Ectodermal cell (in vitro differentiated cells): ENCODE results near the gene LRRC52.

ENCODE experiments used
- H3K27ac ChIP-seq: 2 replicates; pipeline ENCODE4 v1.7.0; 2013; ENCODE audit warnings: mild to moderate bottlenecking, low read depth, low read length; ENCODE audit not compliant: insufficient read depth, poor library complexity, severe bottlenecking
- H3K27me3 ChIP-seq: 2 replicates; pipeline ENCODE4 v1.7.0; 2013; ENCODE audit warnings: mild to moderate bottlenecking, low read length; ENCODE audit not compliant: insufficient read depth, control insufficient read depth, poor library complexity, severe bottlenecking
- H3K36me3 ChIP-seq: one replicate; pipeline ENCODE4 v1.7.0; 2013; ENCODE audit warnings: low read length; ENCODE audit not compliant: control insufficient read depth, insufficient read depth
- H3K4me1 ChIP-seq: one replicate; pipeline ENCODE4 v1.7.0; 2013; ENCODE audit warnings: low read length; ENCODE audit not compliant: control insufficient read depth, insufficient read depth
- H3K4me3 ChIP-seq: 2 replicates; pipeline ENCODE4 v1.7.0; 2013; ENCODE audit warnings: low read depth, low read length, control low read depth; ENCODE audit not compliant: insufficient read depth
- H3K9me3 ChIP-seq: 2 replicates; pipeline ENCODE4 v1.7.0; 2013; ENCODE audit warnings: mild to moderate bottlenecking, low read length, moderate library complexity; ENCODE audit not compliant: control insufficient read depth
- WGBS, 2 experiments: methylation state at CpG; one replicate each; pipeline ENCODE4 v1.1.7; 2013; ENCODE audit warnings: missing lambda C conversion rate in 2 of 2; 5-methylcytosine and 5-hydroxymethylcytosine counted together

Gene LRRC52

DNA sequence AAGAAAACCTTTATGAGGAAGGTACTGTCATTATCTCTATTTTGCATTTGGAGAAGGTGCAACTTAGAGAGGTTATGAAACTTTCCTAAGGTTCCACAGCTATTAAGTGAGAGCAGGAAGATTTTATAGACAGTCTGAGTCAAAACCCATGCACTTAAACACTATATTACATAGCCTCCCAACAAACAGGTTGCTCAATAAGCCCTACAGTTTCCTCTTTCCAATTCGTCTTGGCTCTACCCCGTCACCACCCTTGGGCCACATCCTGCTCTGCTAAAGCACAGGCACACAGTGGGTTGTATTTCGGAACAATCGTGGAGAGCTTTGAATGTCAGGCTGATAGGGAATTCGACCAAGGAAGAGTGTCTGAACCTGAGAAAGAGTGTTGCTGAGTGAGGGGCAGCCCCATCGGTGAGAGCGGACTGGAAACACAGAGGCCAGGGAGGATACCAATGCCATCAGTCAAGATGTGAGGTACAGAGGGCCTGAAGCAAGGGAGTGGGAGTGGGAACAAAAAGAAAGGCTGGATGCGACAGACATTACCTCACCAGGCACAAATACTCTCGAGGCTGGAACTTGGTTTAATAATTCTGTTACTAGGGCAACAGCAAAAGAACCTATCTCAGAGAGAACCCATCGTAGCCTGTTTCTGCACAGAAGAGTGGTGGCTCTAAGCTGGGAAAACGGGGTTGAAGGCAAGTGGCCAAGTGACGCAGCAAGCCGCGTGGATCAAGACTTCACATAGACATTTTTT is 6.3 kb upstream of the LRRC52 start:
- H3K4me1 ChIP-seq, result no peaks in the 10 kb centered on the region
- no peaks in the 10 kb centered on the region for H3K36me3 ChIP-seq
- H3K27me3 ChIP-seq, result no peaks in the 10 kb centered on the region
- no peak overlapping the region for H3K27ac ChIP-seq
- H3K9me3 ChIP-seq, result no peaks in the 10 kb centered on the region
- 71 to 72% methylated on average over 14 of the region's 14 CpGs for WGBS, 2 experiments
- no peak overlapping the region for H3K4me3 ChIP-seq

DNA sequence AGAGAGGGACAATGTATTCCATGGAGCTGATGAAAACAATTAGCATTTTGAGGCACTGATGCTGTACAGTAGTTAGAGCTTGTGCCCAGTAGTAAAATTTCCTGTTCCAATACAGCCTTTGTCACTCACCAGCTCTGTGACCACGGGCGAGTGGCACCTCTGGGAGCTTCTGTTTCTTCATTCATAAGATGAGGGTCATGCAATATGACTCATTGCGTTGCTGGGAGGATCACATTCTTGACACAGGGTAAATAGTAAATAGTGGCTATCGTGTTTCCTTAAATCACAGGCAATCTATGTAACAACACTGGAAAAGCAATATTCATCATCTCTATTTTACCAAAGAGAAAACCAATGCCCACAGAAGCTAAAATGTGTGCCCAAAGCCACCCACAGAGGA is 4.5 kb upstream of the LRRC52 start:
- H3K9me3 ChIP-seq, result no peaks in the 10 kb centered on the region
- no peak overlapping the region for H3K27ac ChIP-seq
- H3K36me3 ChIP-seq, result no peaks in the 10 kb centered on the region
- no peaks in the 10 kb centered on the region for H3K4me1 ChIP-seq
- 93 to 95% methylated on average over 4 of the region's 4 CpGs for WGBS, 2 experiments
- H3K27me3 ChIP-seq, result peaks cover 1% of the 10 kb centered on the region
- no peak overlapping the region for H3K4me3 ChIP-seq

DNA sequence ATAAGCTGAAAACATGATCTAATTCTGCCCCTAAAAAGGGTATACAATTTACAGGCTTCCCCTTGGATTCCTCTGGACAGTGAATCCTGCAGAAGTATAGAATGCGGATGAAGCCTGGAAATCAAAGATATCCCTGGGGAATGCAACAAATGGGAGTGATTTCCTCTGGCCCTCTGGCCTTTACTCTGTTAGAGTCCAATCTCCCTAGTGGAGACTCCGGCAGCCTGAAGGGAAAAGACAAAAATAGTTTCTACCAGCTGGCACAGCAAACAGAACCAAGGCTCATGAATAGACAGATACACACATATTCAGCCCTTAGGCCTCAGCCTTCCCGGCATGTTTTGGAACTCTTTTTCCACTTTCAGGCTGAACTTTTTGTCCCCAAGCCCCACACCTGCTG is 3.9 kb upstream of the LRRC52 start:
- Histone ChIP-seq H3K4me3 (no peak overlapping the region), H3K4me1 (no peaks in the 10 kb centered on the region), H3K9me3 (no peaks in the 10 kb centered on the region), H3K27ac (no peak overlapping the region), H3K36me3 (no peaks in the 10 kb centered on the region), H3K27me3 (peaks cover 4% of the 10 kb centered on the region)
- 87 to 88% methylated on average over 3 of the region's 3 CpGs for WGBS, 2 experiments

DNA sequence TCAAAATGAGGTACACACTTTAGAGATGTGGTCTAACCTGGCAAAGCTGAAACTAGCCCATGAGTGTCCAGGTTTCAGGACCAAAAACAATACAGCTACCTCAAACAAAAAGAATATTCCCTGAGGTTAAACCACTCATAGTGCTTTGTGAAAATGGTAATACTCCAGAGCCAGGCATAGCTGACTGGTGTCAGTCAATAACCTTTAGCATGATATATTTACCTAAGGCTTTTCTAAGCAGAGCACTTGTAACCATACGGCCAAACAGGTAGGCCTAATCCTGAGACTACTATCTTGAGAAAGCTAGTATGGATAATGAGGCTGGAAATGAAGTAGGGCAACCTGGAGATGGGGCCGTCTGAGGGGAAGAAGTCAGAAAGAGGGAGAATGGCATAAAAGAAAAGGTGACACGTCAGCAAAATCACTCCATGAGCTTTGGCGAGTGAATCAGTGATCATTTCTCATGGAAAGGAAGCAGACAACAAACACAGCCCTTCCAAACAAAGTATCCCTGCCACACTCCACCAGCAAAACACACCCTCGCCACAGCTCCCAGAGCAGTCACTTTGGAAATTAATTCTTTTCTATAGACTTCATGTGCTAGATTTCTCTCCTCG is 1.7 kb upstream of the LRRC52 start:
- no peak overlapping the region for H3K4me3 ChIP-seq
- H3K27ac ChIP-seq, result no peak overlapping the region
- no peaks in the 10 kb centered on the region for H3K36me3 ChIP-seq
- 82 to 89% methylated on average over 5 to 6 of the region's 6 CpGs for WGBS, 2 experiments
- no peaks in the 10 kb centered on the region for H3K9me3 ChIP-seq
- peaks cover 4% of the 10 kb centered on the region for H3K27me3 ChIP-seq
- no peaks in the 10 kb centered on the region for H3K4me1 ChIP-seq

DNA sequence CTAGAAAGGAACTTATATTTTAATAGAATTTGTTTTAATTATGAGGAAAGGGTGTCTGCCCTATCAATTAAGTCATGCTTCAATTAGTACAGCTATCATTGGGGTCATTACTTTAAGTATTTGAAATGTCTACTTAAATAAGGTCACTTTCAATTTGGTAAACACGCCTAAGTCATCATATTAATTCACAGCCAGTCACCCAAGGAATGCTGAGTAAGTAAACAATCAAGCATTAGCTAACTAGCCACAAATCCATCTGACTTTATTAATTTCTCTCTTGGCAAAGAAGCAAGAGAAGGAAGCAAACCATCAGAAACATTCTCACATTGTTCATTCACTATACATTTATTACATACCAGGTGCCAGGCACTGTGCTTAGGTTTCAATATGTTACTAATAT is 1.2 kb upstream of the LRRC52 start:
- peaks cover 4% of the 10 kb centered on the region for H3K27me3 ChIP-seq
- 0% methylated on average over 1 of the region's 1 CpG for WGBS, 2 experiments
- no peaks in the 10 kb centered on the region for H3K4me1 ChIP-seq
- H3K9me3 ChIP-seq, result no peaks in the 10 kb centered on the region
- H3K36me3 ChIP-seq, result no peaks in the 10 kb centered on the region
- no peak overlapping the region for H3K27ac ChIP-seq
- H3K4me3 ChIP-seq, result no peak overlapping the region

DNA sequence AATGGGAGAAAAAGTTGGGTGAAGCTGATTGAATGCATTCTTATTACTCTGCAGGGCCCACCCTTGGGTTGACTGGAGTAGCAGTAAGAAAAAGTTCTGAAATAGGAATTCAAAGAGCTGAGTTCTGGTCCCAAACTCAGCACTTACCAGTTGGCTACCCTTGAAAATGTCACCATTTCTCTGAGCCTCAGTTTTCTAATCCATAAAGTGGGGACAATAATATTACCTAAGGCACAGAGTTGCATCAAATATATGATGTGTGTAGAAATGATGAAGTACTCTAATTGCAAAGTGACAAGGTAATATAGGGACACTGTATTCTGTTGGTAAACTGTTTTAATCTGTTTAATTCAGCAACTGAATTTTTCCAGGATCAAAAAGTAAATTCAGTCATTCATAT is 1.2 kb downstream of the LRRC52 start:
- Histone ChIP-seq H3K27me3 (peaks cover 4% of the 10 kb centered on the region), H3K4me1 (no peaks in the 10 kb centered on the region)

DNA sequence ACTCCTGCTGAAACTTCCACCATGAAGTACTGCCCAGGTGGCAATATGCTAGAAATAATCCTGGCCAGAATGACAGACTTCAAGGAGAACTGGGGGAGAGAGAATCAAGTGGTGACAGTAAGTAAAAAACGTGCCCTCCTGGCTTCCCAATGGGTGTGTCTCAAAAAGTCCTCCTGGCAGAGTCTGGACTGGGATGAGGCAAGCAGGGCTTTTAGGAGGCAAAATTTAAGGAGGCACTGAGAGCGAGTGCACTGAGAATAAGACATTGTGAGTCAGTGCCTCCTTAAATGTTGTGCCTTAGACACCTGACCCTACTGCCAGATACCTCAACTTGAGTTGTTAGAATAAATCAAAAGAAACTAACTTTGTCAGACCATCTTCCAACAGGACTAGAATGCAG is 2.2 kb downstream of the LRRC52 start:
- Histone ChIP-seq H3K36me3 (no peaks in the 10 kb centered on the region), H3K4me1 (no peaks in the 10 kb centered on the region), H3K9me3 (no peaks in the 10 kb centered on the region), H3K4me3 (no peak overlapping the region), H3K27me3 (peaks cover 4% of the 10 kb centered on the region), H3K27ac (no peak overlapping the region)
- 61 to 63% methylated on average over 2 of the region's 2 CpGs for whole genome bisulfite sequencing, 2 experiments

More for the DNA sequence above, 1.2 kb downstream of the LRRC52 start:
- no peak overlapping the region for H3K4me3 ChIP-seq
- no peaks in the 10 kb centered on the region for H3K36me3 ChIP-seq
- no peak overlapping the region for H3K27ac ChIP-seq
- H3K9me3 ChIP-seq, result no peaks in the 10 kb centered on the region

DNA sequence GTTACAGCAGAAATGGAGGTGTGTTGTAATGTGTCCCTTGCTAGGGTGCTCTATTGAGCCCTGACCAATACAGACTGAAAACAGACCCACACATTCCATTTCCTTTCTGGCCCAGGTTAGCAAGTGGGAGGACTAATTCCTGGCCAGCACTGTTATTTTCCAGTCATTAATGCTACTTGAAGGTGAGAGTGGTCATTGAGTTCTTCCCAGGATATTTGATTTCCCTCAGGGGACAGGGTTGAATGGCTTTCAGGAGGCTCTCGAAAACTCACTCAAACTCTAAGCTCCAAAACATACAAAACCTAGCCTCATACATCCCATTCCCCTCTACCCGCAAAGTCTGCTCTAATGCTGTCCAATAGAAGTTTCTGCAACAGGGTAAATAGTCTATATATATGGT is 6.2 kb downstream of the LRRC52 start:
- 86% methylated on average over 1 to 2 of the region's 2 CpGs for WGBS, 2 experiments
- H3K27me3 ChIP-seq, result no peaks in the 10 kb centered on the region

DNA sequence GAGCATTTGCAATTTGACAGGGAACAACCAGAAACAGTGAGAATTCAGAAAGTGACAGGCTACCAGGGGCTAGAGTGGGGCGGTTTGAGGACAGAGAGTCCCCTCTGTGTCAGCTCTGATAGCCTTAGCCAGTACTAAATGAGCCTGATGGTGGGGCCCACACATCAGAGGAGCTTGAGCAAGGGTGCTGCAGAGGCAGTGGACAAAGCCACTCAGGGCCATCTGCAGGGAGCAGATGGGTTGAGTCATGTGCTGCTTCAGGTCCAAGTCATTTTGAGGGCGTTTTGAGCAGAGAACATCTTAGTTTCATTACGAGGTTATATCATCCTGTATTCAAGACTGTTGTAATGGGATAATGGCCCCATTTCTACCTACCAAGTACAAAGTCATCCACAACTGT is 7.7 kb downstream of the LRRC52 start:
- no peaks in the 10 kb centered on the region for H3K9me3 ChIP-seq
- H3K27ac ChIP-seq, result no peak overlapping the region
- H3K4me1 ChIP-seq, result no peaks in the 10 kb centered on the region
- H3K4me3 ChIP-seq, result no peak overlapping the region
- no peaks in the 10 kb centered on the region for H3K36me3 ChIP-seq
- H3K27me3 ChIP-seq, result no peaks in the 10 kb centered on the region
- WGBS, 2 experiments, result 85 to 92% methylated on average over 2 to 3 of the region's 3 CpGs

More for the DNA sequence above, 6.2 kb downstream of the LRRC52 start:
- no peaks in the 10 kb centered on the region for H3K36me3 ChIP-seq
- H3K4me1 ChIP-seq, result no peaks in the 10 kb centered on the region
- H3K9me3 ChIP-seq, result no peaks in the 10 kb centered on the region
- H3K27ac ChIP-seq, result no peak overlapping the region
- no peak overlapping the region for H3K4me3 ChIP-seq

DNA sequence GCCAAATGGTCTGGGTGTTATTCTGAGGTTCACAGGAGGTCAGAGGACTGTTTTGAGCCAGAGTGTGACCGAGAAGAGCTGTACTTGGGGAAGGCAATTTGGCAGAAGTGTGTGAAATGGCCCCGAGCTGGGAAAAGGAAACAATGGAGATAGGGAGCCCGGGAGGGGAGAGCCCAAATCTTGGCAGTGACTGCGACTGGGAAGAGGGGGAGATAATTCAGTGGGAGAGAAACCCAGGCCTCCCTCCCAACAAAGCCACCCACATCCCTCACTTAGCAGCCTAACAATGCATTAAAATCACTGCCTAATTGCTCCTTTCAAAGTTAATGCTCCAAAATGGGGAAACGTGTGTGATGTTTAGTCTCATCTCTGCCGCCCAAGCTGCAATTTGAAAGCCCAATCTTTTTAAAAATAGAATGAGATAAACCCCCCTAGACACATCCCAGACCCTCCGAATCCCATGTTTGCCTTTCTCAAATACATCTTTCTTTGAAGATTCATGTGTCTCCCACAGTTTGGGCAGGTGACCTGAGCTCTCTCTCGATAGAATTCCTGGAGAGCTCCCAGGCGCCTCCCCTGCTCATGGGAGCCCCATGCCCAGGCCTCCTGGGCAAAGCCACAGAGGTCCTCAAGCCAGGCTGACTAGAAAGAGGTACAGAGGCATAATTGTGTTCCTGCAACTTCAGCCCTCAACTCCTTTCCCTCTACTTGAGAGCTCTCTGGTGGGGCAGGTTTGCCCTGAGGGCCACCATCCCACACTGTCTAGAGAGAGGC is 17.3 kb downstream of the LRRC52 start:
- 65 to 66% methylated on average over 7 to 9 of the region's 9 CpGs for WGBS, 2 experiments
- Histone ChIP-seq H3K4me1 (peaks cover 4% of the 10 kb centered on the region), H3K9me3 (no peaks in the 10 kb centered on the region), H3K27me3 (no peaks in the 10 kb centered on the region), H3K27ac (no peak overlapping the region), H3K4me3 (no peak overlapping the region), H3K36me3 (no peaks in the 10 kb centered on the region)
